Endothelial cell of umbilical vein (primary cell): ENCODE measurements around the gene CERS6. TPM values are rescaled to one million over a fixed set of nuclear protein-coding genes. Genes with fewer than 3 reads are reported as not detected.

Source experiments
- BruUV-seq: library from RNA; stranded (reverse); fragments of 400-500 nt; replicated peaks from 2 replicates; lab custom pipeline; 2021; lab: Mats Ljungman, UMichigan
- CTCF ChIA-PET: fragments of 300-600, 350-600 bp; sonication (Branson Sonifier 250); formaldehyde crosslinking; loops from one replicate; lab custom pipeline; 2021; ENCODE audit warnings: antibody characterized with exemption, inconsistent platforms; lab: Charles Lee
- POLR2A ChIA-PET: fragments of 300-600, 350-600 bp; sonication (Branson Sonifier 250); formaldehyde crosslinking; loops from one replicate; lab custom pipeline; 2021; ENCODE audit warnings: antibody characterized with exemption, inconsistent platforms; lab: Charles Lee
- DNase-seq: peaks from one replicate; pipeline ENCODE4 v3.0.0-alpha.2; 2011; ENCODE audit warnings: low read depth, low spot score
- FAIRE-seq: peaks from 2 replicates; lab custom pipeline; 2011; peaks lifted over from hg19 to GRCh38; lab: Jason Lieb, UNC
- H2AFZ ChIP-seq: 2 replicates; pipeline ENCODE4 v1.6.0; 2012; ENCODE audit warnings: low read depth, low read length, control low read depth, inconsistent platforms
- H3K27ac ChIP-seq: 2 replicates; pipeline ENCODE4 v1.5.1; 2011; ENCODE audit warnings: low read depth, mild to moderate bottlenecking, control low read depth, low read length, moderate library complexity; ENCODE audit not compliant: insufficient read depth
- H3K27me3 ChIP-seq, 2 experiments: 2 replicates each; pipeline versions ENCODE4 v1.6.0 to v1.6.1; 2011; ENCODE audit warnings: low read length in 2 of 2, mixed read lengths in 1 of 2; ENCODE audit not compliant: control insufficient read depth in 2 of 2, insufficient read depth in 2 of 2
- H3K36me3 ChIP-seq, 2 experiments: 2 replicates in 1 of 2; 3 replicates in 1 of 2; pipeline ENCODE4 v1.5.1; 2011; ENCODE audit warnings: low read length in 2 of 2, mild to moderate bottlenecking in 1 of 2, moderate library complexity in 1 of 2; ENCODE audit not compliant: control insufficient read depth in 2 of 2, insufficient read depth in 2 of 2; ENCODE audit errors: extremely low read depth in 1 of 2
- H3K4me1 ChIP-seq: 3 replicates; pipeline ENCODE4 v1.5.1; 2011; ENCODE audit warnings: mild to moderate bottlenecking, low read length; ENCODE audit not compliant: control insufficient read depth, insufficient read depth; ENCODE audit errors: extremely low read depth
- H3K4me2 ChIP-seq: 2 replicates; pipeline ENCODE4 v1.6.1; 2011; ENCODE audit warnings: low read length, control low read depth, mixed read lengths; ENCODE audit not compliant: insufficient read depth
- H3K4me3 ChIP-seq, 3 experiments: fragments of 200-600 bp in 1 of 3; sonication (generic), shearing (Covaris generic) in 1 of 3; replicated peaks in 1 of 3; 2 replicates each; pipeline ENCODE4 v1.5.1; 2011 to 2016; ENCODE audit warnings: control low read depth in 3 of 3, low read length in 3 of 3, mild to moderate bottlenecking in 2 of 3, inconsistent platforms in 1 of 3, low read depth in 1 of 3, moderate library complexity in 1 of 3; ENCODE audit not compliant: insufficient read depth in 1 of 3
- H3K79me2 ChIP-seq: 2 replicates; pipeline ENCODE4 v1.6.0; 2012; ENCODE audit warnings: low read length, inconsistent platforms; ENCODE audit not compliant: control insufficient read depth, insufficient read depth
- H3K9ac ChIP-seq: replicated peaks from 2 replicates; pipeline ENCODE3; 2011; ENCODE audit warnings: low read length, control low read depth; ENCODE audit not compliant: insufficient read depth; ENCODE audit errors: extremely low read depth
- H3K9me1 ChIP-seq: replicated peaks from 3 replicates; pipeline ENCODE4 v1.6.0; 2011; ENCODE audit warnings: mild to moderate bottlenecking, low read length; ENCODE audit not compliant: control insufficient read depth, insufficient read depth; ENCODE audit errors: extremely low read depth
- H3K9me3 ChIP-seq: replicated peaks from 2 replicates; pipeline ENCODE4 v1.5.1; 2012; ENCODE audit warnings: low read length, inconsistent platforms; ENCODE audit not compliant: control insufficient read depth, insufficient read depth
- H4K20me1 ChIP-seq: replicated peaks from 2 replicates; pipeline ENCODE3; 2011; ENCODE audit warnings: mild to moderate bottlenecking, low read length; ENCODE audit not compliant: control insufficient read depth, insufficient read depth; ENCODE audit errors: extremely low read depth
- CTCF ChIP-seq, 2 donors: IDR thresholded peaks; 1 replicate in 1 of 2; 2 replicates in 1 of 2; pipeline ENCODE4 v1.5.1; 2011; ENCODE audit warnings: low read length in 2 of 2, mild to moderate bottlenecking in 2 of 2, moderate library complexity in 2 of 2, control low read depth in 1 of 2, inconsistent platforms in 1 of 2, low read depth in 1 of 2; ENCODE audit not compliant: insufficient read depth in 1 of 2; ENCODE audit errors: extremely low read depth in 1 of 2
- EZH2 ChIP-seq: IDR thresholded peaks from 2 replicates; pipeline ENCODE4 v1.6.1; 2012; ENCODE audit warnings: borderline replicate concordance, low read depth, mild to moderate bottlenecking, moderate library complexity, low read length, inconsistent platforms; ENCODE audit not compliant: severe bottlenecking
- FOS ChIP-seq: IDR thresholded peaks from 2 replicates; pipeline ENCODE4 v1.6.1; 2011; ENCODE audit warnings: mild to moderate bottlenecking, low read length, moderate library complexity, borderline replicate concordance; ENCODE audit not compliant: insufficient read depth
- GATA2 ChIP-seq: IDR thresholded peaks from 2 replicates; pipeline ENCODE4 v1.7.0; 2011; ENCODE audit warnings: low read depth, mild to moderate bottlenecking, moderate library complexity, mixed read lengths, low read length; ENCODE audit not compliant: insufficient read length, insufficient read depth
- JUN ChIP-seq: IDR thresholded peaks from 2 replicates; pipeline ENCODE4 v1.6.1; 2011; ENCODE audit warnings: borderline replicate concordance, low read depth; ENCODE audit not compliant: insufficient read length, insufficient read depth
- MAX ChIP-seq: IDR thresholded peaks from 2 replicates; pipeline ENCODE4 v1.6.1; 2011; ENCODE audit not compliant: insufficient read depth, insufficient read length
- MYC ChIP-seq: IDR thresholded peaks from one replicate; pipeline ENCODE4 v1.6.1; 2011; ENCODE audit warnings: mild to moderate bottlenecking, low read depth, low read length
- POLR2A ChIP-seq: IDR thresholded peaks from 2 replicates; pipeline ENCODE4 v1.6.1; 2012; ENCODE audit warnings: low read depth, mild to moderate bottlenecking, control low read depth, low read length
- POLR2AphosphoS5 ChIP-seq: IDR thresholded peaks from 2 replicates; pipeline ENCODE4 v1.6.1; 2012; ENCODE audit warnings: low read depth, mild to moderate bottlenecking, control low read depth, low read length, moderate library complexity; ENCODE audit not compliant: insufficient read depth
- dilution Hi-C: fragments of 300-500 bp; cut with MboI; formaldehyde crosslinking; loops from one replicate; pipeline ENCODE4 v1.15.0; 2019; ENCODE audit warnings: low sequenced_read_pairs; ENCODE audit not compliant: extremely low pct_ligation_motif_present
- intact Hi-C: fragments of 100-400 bp; cut with micrococcal nuclease; formaldehyde crosslinking; loops from one replicate; pipeline ENCODE4 v1.10.0; 2022
- polyA plus RNA-seq, 4 experiments: library from polyadenylated mRNA; depleted of rRNA in 3 of 4; stranded (reverse) in 3 of 4; unstranded in 1 of 4; fragments of >200 nt; gene quantifications; 2 replicates each; pipeline versions ENCODE4 v1.2.1 to v1.2.3, GENCODE V29; 2011 to 2012; ENCODE audit warnings: missing spikeins in 1 of 4
- total RNA-seq: library from RNA; stranded (reverse); gene quantifications from 2 replicates; pipeline ENCODE4 v1.2.3, GENCODE V29; 2021

CERS6 gene
- total and polyA plus RNA-seq, 2 donors (not counting 3 experiments of a cell fraction or from before 2014, with no cell fraction given), result 2.7 to 11.7 TPM

GRCh38 chr2:168683996-168684395 lies 227.9 kb downstream of the CERS6 start:
- no peaks in the 10 kb centered on the region for H3K36me3 ChIP-seq
- H3K9me1 ChIP-seq, result no peaks in the 10 kb centered on the region
- H3K27ac ChIP-seq, result no peak overlapping the region
- DNase-seq (no peak), FAIRE-seq (no peak)
- no peak overlapping the region for H3K4me3 ChIP-seq
- dilution Hi-C loops, result no loop called here
- no peak overlapping the region for H3K4me2 ChIP-seq
- H3K4me1 ChIP-seq, result peaks cover 17% of the 10 kb centered on the region
- CTCF ChIA-PET, result interaction anchor here (1.0 kb wide), 1 partner anchor 11 kb away, joined by 3 read pairs; no protein-coding TSS in a partner anchor
- POLR2A ChIA-PET, result no interaction called here
- H3K9me3 ChIP-seq, result no peaks in the 10 kb centered on the region
- no TSS peak for BruUV-seq
- H4K20me1 ChIP-seq, result no peaks in the 10 kb centered on the region
- intact Hi-C loops, result no loop called here
- H3K27me3 ChIP-seq, result no peaks in the 10 kb centered on the region
- TF ChIP-seq FOS, result no peak
- no peak for TF ChIP-seq JUN
- no peak for TF ChIP-seq POLR2A
- TF ChIP-seq GATA2, result no peak
- TF ChIP-seq POLR2AphosphoS5, result no peak
- no peak for TF ChIP-seq EZH2
- TF ChIP-seq MYC, result no peak
- no peak for TF ChIP-seq CTCF (IDR thresholded peaks at IDR 0.05; ENCODE audit: extremely low read depth in 1 of 2, insufficient read depth in 1 of 2, low read depth in 1 of 2, low read length in 2 of 2)
- TF ChIP-seq MAX, result no peak
- H2AFZ ChIP-seq, result no peak overlapping the region
- H3K79me2 ChIP-seq, result no peaks in the 10 kb centered on the region
- H3K9ac ChIP-seq, result no peak overlapping the region
